Tibial nerve (tissue), 4 donors: ENCODE data around the gene OSBPL10.

Experiments used
- CTCF ChIP-seq, 5 experiments: fragments of 200-600 bp in 3 of 5; fragments of 450-650 bp in 2 of 5; sonication (generic) in 3 of 5; IDR thresholded peaks; one replicate each; pipeline ENCODE4 v1.5.1; 2016 to 2019; ENCODE audit warnings: antibody characterized with exemption in 5 of 5, mild to moderate bottlenecking in 3 of 5, moderate library complexity in 2 of 5
- EP300 ChIP-seq, 2 donors: sonication (generic); formaldehyde crosslinking; IDR thresholded peaks; one replicate each; pipeline ENCODE4 v1.6.1; 2017; ENCODE audit warnings: antibody characterized with exemption in 2 of 2, mild to moderate bottlenecking in 1 of 2
- POLR2A ChIP-seq, 2 donors: fragments of 450-650 bp; IDR thresholded peaks; one replicate each; pipeline ENCODE4 v1.6.1; 2017; ENCODE audit warnings: antibody characterized with exemption in 2 of 2, mild to moderate bottlenecking in 2 of 2, moderate library complexity in 2 of 2

GRCh38 chr3:31947162-31947561, 33.9 kb downstream of the OSBPL10 start:
- TF ChIP-seq POLR2A (IDR thresholded peaks at IDR 0.05) (no peak), CTCF (IDR thresholded peaks at IDR 0.05) (no peak), EP300 (IDR thresholded peaks at IDR 0.05) (no peak)
